Renal cortex interstitium (tissue), 11 donors: ENCODE measurements around the gene RBM5. TPM values are rescaled to one million over a fixed set of nuclear protein-coding genes. Genes with fewer than 3 reads are reported as not detected.

Source experiments
- DNase-seq, 11 donors: peaks; one replicate each; pipeline ENCODE4 v3.0.0-alpha.2; 2013; ENCODE audit warnings: low read depth in 9 of 11, low spot score in 4 of 11; ENCODE audit errors: extremely low read depth in 1 of 11
- polyA plus RNA-seq, 3 donors: library from polyadenylated mRNA; unstranded; fragments of 120-200 nt; gene quantifications; one replicate each; pipeline ENCODE4 v1.2.1, GENCODE V29; 2013; ENCODE audit not compliant: insufficient read length in 3 of 3

Gene RBM5
- polyA plus RNA-seq, 3 donors: 260 to 395 (median 268) TPM

DNA sequence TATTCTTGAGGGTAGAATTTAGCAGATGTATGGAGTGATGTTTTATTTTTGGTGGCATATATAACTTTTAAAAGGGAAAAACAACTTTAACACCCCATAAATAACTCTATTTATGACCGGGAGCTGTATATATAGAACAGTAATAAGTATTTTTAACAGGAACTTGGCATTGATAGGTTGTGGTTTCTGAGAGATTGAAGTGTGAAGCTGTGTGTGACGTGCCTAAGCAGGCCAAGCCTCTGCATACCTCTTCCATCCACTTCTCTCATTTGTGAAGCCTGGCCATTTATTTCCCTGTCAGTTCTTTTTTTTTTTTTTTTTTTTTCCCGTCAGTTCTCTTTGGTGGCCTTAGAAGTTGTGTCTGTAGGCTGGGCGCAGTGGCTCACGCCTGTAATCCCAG, 23.0 kb downstream of the RBM5 start:
- DNase-seq: no peak

DNA sequence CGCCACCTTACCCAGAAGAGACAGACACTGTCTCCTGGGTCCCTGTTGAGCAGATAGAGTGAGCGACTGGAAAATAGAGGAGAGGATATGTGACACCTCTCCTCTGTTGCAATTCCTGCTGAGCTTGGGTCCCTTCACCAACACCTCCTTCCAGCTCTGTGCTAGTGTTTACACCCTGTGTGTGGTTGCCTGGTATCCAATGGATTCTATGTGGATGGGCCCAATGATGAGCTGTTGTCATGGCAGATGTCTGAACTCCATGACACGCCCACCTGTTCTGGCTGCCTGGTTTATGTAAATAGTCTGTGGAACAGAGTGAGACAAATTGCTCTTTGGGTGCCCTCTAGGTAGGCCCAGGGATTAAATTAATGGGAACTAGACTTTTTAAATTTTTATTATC, 23.7 kb downstream of the RBM5 start:
- DNase-seq: no peak

DNA sequence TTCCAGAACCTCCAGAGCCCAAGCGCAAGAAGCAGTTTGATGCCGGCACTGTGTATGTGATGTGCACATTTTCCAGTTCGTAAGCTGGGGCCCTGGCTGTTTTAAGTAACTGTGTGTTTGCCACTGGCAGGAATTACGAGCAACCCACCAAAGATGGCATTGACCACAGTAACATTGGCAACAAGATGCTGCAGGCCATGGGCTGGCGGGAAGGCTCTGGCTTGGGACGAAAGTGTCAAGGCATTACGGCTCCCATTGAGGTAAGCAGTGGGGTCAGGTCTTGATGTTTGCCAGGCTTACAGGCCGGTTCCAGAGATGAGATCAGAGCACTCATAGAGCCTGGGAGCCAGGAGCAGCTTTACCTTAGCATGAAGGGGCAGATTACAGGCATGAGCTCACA, 28.4 kb downstream of the RBM5 start:
- DNase-seq: no peak

DNA sequence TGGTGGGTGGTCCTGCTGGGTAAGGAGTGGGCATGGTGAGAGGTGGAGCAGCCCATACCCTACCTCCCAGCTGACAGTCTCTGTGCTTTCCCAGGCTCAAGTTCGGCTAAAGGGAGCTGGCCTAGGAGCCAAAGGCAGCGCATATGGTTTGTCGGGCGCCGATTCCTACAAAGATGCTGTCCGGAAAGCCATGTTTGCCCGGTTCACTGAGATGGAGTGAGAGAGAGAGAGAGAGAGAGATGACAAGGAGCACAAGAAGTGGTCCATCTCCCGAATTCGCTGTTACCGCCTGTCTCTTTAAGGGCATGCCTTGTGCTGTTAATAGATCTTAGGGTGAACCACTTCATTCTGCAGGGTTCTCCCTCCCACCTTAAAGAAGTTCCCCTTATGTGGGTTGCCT, 29.5 kb downstream of the RBM5 start:
- no peak for DNase-seq

DNA sequence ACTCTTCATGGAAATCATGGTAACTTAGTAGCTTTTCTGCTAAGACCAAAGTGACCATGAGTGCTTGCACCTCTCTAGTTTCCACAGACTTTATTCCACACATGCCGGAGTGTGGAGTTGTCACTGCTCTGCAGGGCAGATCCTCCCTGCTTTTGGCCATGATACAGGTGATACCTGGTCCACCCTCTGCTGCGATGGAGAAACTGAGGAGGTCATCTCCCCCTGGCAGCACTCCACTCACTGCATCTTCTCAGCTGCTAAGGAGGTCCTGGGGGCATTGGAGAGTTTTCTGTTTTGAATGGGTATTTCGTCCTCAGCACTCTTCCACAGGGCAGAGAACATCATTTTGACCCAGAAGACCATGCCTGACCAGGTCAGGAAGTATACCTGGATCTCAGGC, 31.1 kb downstream of the RBM5 start:
- no peak for DNase-seq

DNA sequence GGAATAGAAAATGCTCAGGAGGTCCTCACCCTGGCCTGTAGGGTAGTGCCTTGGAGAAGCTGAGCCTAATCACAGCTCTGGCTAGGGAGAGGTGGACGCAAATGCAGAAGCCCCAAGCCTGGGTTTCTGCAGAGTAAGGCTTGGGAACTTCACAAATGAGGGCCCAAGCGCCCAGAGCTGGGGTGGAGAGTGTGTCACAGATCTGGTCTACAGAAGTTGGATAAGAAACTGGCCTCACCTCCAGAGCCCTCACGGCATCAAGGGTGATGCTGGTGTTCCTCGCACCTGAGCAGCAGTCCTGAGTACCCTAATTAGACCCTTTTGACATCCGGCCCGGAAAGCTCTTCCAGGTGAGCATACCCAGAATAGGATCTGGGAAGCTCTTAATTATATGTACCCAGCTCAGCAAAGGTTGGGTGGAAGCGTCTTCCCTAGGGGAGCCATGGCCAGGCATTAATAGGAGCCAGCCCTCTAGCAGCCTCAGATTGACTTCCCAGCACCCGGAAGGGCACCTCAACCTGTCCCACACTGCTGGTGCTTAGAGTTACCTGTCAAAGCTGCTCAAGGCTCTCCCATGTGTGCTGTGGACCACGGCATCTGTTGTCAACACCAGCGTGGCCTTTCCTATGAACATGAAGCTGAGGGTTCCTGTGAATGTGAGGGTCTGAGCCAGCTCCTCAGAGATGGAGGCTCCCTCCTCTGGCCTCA, 31.8 kb downstream of the RBM5 start:
- DNase-seq: no peak

DNA sequence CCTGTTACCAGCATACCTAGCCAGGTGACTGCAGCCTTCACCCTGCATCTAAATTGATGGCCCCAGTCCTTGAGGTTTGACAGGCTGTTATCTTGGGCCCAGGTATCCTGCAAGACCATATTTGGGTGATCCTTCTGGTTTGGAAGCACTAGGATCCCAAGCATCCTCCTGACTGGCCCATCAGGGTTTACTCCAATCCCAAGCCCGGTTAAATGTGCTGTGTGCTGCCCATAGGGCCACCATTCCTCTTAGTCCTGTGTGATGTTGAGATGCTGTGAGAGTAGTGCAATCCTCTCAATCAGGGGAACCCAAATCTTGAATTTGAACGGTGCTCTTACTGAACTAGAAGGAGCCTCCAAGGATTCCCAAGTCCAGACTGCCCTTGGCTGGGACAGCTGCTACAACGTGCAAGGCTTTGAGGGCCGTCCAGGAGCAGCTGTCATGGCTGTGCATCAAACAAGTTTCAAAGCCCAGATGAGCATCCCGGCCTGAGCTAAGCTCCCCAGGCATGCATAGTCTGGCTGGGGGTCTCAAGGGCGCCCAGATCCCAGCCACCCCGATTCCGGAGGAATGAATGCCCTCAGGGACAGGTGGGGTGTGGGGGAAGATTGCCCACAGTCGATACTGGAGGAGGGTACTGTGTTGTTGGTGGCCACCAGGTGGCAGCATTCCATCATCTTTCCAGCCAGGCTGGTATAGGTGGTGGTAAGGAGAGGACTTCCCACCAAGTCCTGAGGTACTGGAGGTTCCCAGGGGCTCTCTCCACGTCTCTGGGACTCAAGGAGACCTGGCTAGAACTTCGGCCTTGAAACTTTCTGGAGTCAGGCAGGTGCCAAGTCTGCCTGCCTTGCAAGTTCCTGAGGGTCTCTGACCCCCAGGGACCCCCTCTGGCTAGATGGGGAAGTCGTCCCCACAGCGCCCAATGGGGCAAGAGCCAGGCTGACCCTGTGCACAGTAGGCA, 32.6 kb downstream of the RBM5 start:
- DNase-seq: peak in 8 of 11 donors; percentile 66 to 79 (median 72)

DNA sequence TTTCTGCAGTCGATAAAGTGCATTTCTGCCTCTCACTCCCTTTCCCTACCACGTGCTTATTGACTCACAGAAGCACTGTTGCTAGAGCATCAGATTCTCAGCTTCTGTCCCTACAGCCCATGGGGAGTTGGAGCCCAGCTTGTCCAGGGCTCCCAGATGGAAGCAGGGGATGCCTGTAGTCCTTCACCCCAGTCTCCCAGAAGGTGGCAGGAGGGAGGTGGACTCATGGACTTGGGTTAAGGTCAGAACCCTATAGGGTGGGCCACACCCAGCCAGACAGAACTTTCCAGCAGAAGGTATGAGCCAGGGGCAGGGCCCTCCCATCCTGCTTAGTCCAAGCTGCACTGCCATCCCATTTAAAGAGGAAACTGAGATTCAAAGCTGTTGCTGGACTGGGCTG, 33.4 kb downstream of the RBM5 start:
- DNase-seq: no peak

DNA sequence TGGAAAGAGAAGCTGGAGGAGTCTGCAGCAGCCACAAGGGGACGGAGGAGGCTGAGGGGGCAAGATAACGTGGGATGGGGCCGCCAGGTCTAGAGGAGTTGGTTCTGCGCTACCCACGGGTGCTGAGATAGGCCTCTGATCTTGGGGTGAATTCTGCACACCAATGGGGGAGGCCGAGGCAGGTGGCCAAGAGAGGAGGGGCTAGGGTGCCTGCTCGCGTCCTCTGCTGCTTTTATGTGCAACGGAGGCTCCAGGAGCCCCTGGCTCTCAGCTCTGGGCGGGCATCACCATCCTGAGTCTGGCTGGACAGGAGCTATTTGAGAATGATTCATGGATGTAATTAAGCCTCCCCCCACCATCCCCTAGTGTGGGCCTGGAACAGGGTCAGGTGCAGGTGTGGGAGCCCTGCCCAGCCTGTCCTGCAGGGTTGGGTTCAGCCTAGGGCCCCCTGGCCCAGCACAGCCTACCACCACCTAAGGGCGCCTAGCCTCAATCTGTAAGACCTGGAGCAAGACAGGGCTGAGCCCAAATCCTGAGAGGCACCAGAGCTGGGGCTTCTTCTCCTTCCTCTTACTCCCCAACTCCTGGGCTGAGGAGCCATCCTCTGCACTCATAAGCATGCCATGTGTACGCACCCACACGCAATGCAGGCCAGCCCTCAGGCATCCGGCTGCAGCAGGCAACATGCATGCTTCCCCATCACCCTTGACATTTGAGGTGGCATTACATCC, 34.1 kb downstream of the RBM5 start:
- DNase-seq: no peak

DNA sequence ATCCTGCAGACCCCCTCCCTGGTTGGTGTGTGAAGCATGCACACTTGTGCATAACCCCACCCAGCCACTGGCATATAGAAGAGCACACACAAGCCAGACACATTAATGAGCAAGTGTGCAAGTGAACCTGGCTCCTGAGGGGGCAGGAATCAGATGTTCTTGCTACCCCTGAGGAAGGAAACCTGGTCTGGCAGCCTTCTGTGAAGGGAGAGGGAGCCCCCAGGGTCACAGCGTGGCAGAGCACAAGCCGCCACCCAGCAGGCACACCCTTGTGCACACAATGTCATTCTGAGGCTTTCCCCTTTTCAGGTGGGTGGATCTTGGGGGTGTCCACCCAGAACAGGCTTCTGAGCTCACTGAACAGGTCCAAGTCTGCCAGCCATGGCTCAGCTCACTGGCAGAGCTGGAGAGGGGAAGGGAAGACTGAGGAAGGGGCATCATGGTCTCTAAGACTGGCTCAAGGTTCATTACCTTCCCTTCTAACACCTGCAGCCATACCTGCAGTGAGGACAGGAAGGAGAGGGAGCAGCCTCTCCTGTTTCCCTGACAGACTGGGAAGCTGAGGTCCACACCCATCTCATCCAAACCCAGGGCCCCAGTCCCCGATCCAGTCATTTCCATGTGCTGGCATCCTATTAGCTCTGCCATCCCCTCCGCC, 34.8 kb downstream of the RBM5 start:
- DNase-seq: no peak

DNA sequence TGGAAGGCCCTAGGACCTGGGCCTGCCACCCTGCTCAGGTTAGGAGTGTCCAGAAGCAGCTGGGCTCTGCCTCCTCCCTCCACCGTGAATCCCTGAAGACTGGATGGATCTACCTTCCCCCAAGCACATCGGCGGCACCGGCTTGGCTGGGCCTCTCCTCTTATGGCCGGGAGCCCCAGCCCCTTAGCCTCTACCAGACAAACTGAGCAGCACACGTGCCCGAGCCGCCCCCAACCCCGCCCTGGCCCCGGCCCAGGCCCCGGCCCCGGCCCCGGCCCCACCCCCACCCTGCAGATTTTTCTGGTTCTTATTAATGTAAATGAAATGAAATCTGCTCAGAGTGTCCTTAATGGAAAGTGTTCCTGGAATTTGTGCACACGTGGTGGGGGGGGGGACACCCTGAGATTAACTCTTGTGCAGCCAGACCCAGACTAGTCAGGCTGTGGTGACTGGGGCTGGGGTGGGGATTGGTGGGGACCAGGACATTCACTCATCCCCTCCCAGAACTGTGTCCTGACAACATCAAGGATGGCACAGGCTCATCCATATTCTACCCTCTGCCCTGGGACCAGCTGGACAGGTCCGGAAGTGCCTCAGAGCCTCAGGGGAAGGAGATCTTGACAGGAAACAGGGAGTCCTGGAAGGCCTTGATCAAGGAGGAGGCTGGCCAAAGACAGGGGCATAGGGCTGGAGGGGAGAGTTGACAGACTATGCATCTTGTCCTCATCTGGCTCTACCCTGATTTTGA, 35.5 kb downstream of the RBM5 start:
- DNase-seq: no peak

DNA sequence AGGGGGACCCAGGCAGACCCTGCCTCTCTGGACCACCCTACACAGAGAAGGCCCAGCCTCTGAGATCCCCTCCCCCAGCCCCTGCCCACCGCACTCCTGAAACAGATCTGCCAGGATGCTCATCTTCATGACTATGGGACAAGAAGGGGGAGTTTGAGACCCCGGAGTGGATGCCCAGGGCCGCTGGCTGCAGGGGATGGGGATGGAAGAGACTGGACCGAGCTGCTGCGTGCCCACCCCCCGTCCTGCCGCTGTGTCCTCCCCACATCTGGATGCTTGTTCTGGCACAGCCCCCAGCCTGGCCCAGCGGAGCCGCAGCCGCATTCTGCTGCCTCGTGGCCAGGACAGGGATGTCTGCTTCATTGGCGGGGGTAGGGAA, 36.1 kb downstream of the RBM5 start:
- no peak for DNase-seq

DNA sequence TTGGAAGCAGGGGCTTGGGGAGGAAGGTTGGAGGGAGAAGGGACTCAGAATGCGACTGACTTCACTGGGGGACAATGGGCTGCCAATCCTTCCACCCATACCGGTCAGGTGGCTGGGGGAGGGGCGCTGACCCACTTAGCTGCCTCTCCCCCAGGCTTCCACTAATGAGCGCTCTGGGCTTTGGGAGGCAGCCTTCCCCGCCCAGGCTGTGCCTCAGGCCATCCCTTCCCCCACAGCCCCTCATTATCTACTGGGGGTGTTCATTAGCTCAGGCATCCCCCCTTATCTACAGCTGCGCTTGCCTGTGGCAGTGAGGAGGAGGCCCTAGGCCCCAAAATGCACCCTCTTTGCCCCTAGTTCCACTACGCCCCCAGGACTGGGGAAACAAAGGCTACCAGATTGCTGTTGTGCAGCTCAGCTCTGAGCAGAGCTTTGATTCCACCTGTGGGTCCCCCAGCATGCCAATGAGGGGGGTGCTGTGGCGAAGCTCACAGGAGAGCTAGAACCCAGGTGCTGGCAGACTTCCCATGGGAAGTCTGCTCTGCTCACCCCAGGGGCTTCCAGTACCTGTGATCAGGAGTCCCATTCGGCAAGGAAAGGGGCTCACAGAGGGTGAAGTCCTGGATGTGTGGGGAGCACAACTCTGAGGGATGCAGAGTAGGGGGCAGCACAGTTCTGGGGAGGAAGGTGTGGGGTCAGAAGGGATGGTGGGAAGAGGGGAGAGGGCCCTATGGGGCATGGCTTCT, 37.0 kb downstream of the RBM5 start:
- no peak for DNase-seq

DNA sequence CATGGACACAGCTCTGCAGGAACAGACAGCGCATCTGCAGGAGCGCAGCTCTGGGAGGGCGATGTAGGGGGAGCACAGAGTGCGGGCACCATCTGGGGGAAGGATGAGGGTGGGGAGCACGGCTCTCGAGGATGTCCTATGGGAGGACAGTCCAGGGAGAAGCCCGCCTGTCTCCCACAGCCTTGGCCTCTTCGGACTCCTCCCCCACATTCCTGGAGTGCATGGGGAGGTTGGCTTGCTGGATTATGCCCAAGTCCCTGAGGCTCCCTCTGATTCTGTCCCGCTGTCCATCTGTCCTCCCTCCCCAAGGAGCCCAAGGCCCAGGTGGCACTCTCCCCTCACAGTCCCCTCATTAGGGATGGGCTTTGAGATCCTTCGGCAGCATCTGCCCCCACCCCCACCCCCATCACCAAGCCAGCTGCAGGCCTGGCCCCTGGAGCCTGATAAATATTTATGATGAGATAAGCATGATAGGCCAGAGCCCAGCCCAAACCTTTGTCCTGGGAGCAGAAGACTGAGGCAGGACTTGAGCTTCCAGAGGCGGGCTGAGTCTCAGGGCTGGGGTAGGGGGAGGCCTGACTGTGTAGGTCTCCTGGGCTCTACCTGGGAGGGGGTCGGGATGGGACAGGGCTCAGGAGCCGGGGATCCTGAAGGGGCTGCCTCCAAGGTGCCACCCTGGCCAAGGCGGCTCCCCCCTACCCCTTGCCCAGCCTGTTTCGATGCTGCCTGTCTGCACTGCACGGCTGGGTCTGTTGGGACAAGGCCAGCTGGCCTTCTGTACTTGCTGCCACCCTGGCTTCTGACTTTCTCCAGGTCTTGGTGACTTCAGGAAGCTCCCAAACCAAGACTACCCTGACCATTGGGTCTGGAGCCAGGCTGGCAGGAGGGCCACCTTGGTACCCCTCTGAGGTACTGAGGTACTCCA, 37.8 kb downstream of the RBM5 start:
- DNase-seq: peak in 4 of 11 donors; percentile 62 to 84 (median 80)

DNA sequence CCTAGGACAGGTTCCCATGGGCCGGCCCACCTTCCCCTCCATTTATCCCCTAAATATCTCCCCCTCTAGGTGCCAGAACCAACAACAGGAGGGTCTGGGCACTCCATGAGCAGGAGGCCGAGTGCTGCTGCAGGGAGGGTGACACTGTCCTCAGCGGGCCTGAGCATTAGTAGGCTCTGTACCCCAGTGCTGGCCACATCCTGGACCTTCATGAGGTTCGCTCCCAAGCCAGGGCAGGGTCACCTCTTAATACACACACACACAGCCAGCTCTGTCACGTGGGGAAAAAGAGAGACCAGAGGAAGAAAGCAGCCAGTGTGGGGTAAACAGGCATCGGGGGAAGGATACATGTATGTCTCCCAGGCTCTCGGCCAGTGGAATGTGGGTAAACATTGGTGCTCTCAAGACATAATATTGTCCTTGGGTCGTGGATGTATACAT, 38.6 kb downstream of the RBM5 start:
- no peak for DNase-seq

DNA sequence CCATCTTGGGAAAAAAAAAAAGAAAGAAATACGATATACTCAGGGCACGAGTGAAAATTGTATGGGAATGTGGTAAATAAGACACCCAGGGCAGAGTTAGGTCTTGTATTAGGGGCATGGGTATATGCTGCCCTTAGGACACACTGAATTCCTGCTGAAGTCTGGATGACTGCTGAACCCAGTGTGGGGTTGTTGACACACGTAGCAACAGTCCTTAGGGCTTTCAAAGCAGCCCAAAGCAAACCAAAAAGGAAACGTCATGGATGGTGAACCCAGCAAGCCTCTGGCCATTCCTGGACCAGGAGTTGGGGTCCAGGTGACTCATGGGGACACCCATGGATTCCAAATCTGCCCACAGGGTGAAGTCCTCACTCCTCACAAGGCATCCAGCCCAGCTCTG, 39.3 kb downstream of the RBM5 start:
- no peak for DNase-seq

DNA sequence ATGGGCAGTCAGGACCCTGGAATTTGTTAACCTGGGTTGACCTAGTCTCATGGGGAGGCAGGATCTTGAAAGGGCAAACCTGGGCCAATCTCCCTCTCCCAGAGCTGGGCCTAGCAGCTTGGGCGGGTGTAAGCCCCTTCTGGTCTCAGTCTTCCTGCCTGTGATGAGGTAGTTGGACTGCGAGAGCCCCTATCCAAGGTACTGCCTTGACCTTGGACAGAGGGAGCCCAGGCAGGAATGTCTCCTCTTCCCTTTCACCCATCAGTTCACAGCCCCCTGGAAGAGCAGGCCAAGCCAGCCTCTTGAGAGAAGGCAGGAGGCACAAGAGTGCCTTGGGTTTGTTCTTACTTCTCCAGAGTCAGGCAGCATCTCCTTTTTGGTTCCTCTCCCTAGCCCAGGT, 41.7 kb downstream of the RBM5 start:
- no peak for DNase-seq
